NCI-H2029 treated with DMSO at 0.1 percent for 48 hours (cell line): ENCODE measurements around the gene ZNF544.
"Not testable (repeated sequence)": the region's sequence is repeated elsewhere in the genome, so short reads cannot be mapped to it uniquely, and the experiment has no call there.

ENCODE experiments used
- DNase-seq: peaks from one replicate; lab custom pipeline; 2025; lab: John Stamatoyannopoulos, UW

ZNF544 gene

GRCh38 chr19:58305065-58305931, 76.6 kb downstream of the ZNF544 start, which contains the start of gene ERVK3-1:
ERVK3-1 (plus strand) TSS chr19:58305377; CDS start chr19:58312169, 6,792 bp downstream.
- peak; percentile 92 for DNase-seq

- no peak for DNase-seq
Observed at GRCh38 chr19:58305932-58306323, 77.2 kb downstream of the ZNF544 start.

GRCh38 chr19:58307736-58308135, 79.0 kb downstream of the ZNF544 start:
- DNase-seq = no peak

GRCh38 chr19:58310685-58311084, 82.0 kb downstream of the ZNF544 start:
- DNase-seq = not testable (repeated sequence)

- no peak for DNase-seq
Observed at GRCh38 chr19:58311345-58311865, 82.7 kb downstream of the ZNF544 start.
